BJ (cell line): ENCODE measurements around the gene IGSF6. TPM values are rescaled to one million over a fixed set of nuclear protein-coding genes. Genes with fewer than 3 reads are reported as not detected.

Experiments used
- CTCF ChIA-PET: fragments of 350-600 bp; formaldehyde crosslinking; extraction: SDS; loops from one replicate; lab custom pipeline; 2021; ENCODE audit warnings: antibody characterized with exemption, inconsistent platforms; lab: Yijun Ruan, JAX
- POLR2A ChIA-PET: fragments of 300-600 bp; sonication (Branson Sonifier 250); formaldehyde crosslinking; extraction: SDS; loops from one replicate; lab custom pipeline; 2021; ENCODE audit warnings: antibody characterized with exemption; lab: Charles Lee
- DNase-seq: peaks from one replicate; pipeline ENCODE4 v3.0.0-alpha.2; 2011; ENCODE audit warnings: low read depth
- H3K27me3 ChIP-seq: 2 replicates; pipeline ENCODE4 v1.6.0; 2011; ENCODE audit warnings: low read length; ENCODE audit not compliant: control insufficient read depth, insufficient read depth
- H3K36me3 ChIP-seq: 2 replicates; pipeline ENCODE4 v1.5.1; 2011; ENCODE audit warnings: low read length; ENCODE audit not compliant: control insufficient read depth, insufficient read depth
- H3K4me3 ChIP-seq: 2 replicates; pipeline ENCODE4 v1.5.1; 2011; ENCODE audit warnings: low read depth, mild to moderate bottlenecking, control low read depth, low read length
- polyA plus RNA-seq: library from polyadenylated mRNA; depleted of rRNA; stranded (reverse); fragments of >200 nt; gene quantifications from 2 replicates; pipeline ENCODE4 v1.2.3, GENCODE V29; 2011
- TF ChIP-seq, protein P1 (sequence below): IDR thresholded peaks from 2 replicates; pipeline ENCODE4 v1.5.1; 2011; ENCODE audit warnings: low read depth, mild to moderate bottlenecking, control low read depth, inconsistent platforms, low read length, moderate library complexity; ENCODE audit not compliant: insufficient read depth

IGSF6 gene
- polyA plus RNA-seq, 1 experiment = not detected

DNA sequence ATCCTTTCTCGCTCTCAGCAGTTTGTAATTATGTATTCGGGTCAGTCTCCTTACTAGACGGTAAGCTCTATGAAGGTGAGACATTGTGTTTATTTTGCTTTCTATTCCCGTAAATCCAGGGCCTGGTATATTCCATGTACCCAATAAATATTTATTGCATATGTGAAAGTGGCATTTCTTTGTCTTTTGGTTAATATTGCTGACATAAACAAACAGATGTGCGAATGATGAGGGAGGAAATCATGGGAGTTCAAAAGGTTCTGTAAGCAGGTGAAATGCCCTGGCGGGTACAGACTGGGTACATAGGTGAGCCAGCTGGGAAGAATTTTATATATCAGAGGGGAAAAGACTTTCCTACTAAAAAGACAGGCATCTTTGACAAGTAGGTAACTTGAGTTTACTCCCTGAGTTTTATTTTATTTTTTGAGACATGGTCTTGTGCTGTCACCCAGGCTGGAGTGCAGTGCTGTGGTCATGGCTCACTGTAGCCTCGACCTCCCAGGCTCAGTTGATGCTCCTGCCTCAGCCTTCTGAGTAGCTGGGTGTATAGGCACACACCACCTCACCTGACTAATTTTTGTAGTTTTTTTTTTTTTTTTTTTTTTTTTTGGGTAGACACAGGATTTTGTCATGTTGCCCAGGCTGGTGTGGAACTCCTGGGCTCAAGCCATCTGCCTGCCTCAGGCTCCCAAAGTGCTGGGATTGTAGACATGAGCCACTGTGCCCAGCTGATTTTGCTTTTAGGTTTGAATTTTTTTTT is 58.7 kb downstream of the IGSF6 start:
- Histone ChIP-seq H3K36me3 (no peaks in the 10 kb centered on the region), H3K27me3 (no peaks in the 10 kb centered on the region), H3K4me3 (no peak overlapping the region)
- DNase-seq = no peak
- POLR2A ChIA-PET = no interaction called here
- TF ChIP-seq, protein P1, sequence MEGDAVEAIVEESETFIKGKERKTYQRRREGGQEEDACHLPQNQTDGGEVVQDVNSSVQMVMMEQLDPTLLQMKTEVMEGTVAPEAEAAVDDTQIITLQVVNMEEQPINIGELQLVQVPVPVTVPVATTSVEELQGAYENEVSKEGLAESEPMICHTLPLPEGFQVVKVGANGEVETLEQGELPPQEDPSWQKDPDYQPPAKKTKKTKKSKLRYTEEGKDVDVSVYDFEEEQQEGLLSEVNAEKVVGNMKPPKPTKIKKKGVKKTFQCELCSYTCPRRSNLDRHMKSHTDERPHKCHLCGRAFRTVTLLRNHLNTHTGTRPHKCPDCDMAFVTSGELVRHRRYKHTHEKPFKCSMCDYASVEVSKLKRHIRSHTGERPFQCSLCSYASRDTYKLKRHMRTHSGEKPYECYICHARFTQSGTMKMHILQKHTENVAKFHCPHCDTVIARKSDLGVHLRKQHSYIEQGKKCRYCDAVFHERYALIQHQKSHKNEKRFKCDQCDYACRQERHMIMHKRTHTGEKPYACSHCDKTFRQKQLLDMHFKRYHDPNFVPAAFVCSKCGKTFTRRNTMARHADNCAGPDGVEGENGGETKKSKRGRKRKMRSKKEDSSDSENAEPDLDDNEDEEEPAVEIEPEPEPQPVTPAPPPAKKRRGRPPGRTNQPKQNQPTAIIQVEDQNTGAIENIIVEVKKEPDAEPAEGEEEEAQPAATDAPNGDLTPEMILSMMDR = no peak
- CTCF ChIA-PET = interaction anchor here (0.9 to 2.5 kb wide), 4 partner anchors 9 to 64 kb away, joined by 4 to 11 read pairs (median 6); no protein-coding TSS in a partner anchor

DNA sequence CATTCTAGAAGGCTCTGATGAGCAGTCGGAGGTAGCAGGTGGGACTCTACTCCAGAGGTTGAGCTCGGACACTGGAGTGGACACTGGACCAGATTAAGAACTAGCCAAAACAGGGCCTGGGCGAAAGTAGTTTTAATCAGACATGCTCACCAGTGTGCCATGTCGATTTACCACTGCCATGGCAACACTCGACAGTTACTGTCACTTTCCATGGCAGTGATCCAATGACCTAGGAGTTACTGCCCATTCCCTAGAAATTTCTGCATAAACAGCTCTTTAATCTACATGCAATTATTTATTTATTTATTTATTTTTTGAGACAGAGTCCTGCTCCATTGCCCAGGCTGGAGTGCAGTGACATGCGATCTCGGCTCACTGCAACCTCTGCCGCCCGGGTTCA is 60.2 kb downstream of the IGSF6 start:
- Histone ChIP-seq H3K36me3 (no peaks in the 10 kb centered on the region), H3K27me3 (no peaks in the 10 kb centered on the region), H3K4me3 (no peak overlapping the region)
- POLR2A ChIA-PET = no interaction called here
- TF ChIP-seq, protein P1 = no peak
- CTCF ChIA-PET = interaction anchor here (0.9 kb wide), 1 partner anchor 9 kb away, joined by 4 read pairs; no protein-coding TSS in a partner anchor
- DNase-seq = no peak

DNA sequence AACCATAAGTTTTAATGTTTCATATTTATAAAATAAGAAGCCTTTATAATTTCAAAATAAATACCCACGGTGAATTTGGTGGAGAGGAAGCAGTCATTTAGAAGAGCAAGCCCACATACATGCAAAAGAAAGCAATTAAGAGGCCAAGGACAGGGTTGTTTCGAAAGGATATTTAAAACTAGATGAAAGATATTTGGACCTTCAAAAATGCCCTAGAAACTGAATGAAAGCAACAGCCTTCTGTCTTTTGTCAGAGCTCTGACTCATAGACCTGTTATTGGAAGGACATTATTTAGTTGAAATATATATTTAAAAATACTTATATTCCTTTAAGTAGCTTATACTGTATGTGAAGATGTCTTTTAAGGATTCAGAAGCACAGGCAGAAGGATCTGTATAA is 61.6 kb downstream of the IGSF6 start:
- Histone ChIP-seq H3K27me3 (no peaks in the 10 kb centered on the region), H3K4me3 (no peak overlapping the region), H3K36me3 (no peaks in the 10 kb centered on the region)
- TF ChIP-seq, protein P1 = no peak
- DNase-seq = no peak
- ChIA-PET CTCF (interaction anchor here (0.7 to 1.7 kb wide), 5 partner anchors 48 to 402 kb away, joined by 3 to 7 read pairs (median 5); no protein-coding TSS in a partner anchor), POLR2A (no interaction called here)

DNA sequence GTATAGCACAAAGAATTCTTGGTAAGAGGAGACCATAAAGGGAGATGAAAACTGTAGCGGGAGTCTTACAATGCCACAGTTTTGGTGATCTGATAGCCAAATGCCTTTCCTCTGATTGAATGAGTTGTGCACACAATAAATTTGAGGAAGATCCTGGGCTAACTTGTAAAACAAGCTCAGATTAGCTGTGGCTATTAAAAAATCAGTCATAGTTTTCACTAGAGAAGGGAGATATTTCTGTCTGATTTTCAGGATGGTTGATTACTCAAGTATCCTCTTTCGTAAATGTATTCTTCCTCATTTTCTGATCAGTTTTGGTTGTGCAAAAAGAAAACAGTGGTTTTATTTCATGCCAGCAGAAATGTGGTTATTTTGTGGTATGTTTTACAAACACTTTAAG is 62.1 kb downstream of the IGSF6 start:
- H3K36me3 ChIP-seq = no peaks in the 10 kb centered on the region
- DNase-seq = peak; percentile 27
- CTCF ChIA-PET = interaction anchor here (1.2 to 1.7 kb wide), 4 partner anchors 48 to 67 kb away, joined by 3 to 7 read pairs (median 6); no protein-coding TSS in a partner anchor
- POLR2A ChIA-PET = interaction anchor here (0.6 kb wide), 1 partner anchor 74 kb away, joined by 6 read pairs; the partner anchor contains the start of gene OTOA
- no peaks in the 10 kb centered on the region for H3K27me3 ChIP-seq
- H3K4me3 ChIP-seq = no peak overlapping the region
- TF ChIP-seq, protein P1 = no peak

DNA sequence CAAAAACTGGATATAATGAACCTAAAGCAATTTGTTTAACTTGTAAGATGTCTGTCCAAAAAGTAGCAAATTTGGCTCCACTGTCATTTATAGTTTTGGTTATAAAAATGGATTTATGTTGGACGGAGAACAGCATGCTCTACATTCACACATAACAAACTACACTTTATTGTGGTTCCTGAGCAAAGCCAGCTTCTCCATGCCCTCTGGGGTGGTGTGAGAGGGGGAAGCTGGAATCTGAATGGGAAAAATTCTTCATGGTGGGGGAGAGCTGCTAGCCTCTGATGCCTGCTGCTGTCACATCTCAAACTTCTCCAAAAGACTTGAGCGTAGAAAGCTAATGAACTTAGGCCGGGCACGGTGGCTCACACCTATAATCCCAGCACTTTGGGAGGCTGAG is 62.9 kb downstream of the IGSF6 start:
- H3K27me3 ChIP-seq = no peaks in the 10 kb centered on the region
- ChIA-PET POLR2A (no interaction called here), CTCF (interaction anchor here (1.4 to 1.7 kb wide), 3 partner anchors 49 to 68 kb away, joined by 5 to 7 read pairs (median 6); no protein-coding TSS in a partner anchor)
- H3K4me3 ChIP-seq = no peak overlapping the region
- DNase-seq = no peak
- no peaks in the 10 kb centered on the region for H3K36me3 ChIP-seq
- TF ChIP-seq, protein P1 = no peak
